HG02852 (cell line): ENCODE results near the gene PRPF4.

ENCODE experiments used
- ATAC-seq: cut with Tn5 transposase; IDR thresholded peaks from one replicate; pipeline ENCODE4 v1.9.1; 2021; ENCODE audit warnings: mild to moderate bottlenecking, moderate library complexity; ENCODE audit not compliant: unreplicated experiment

The PRPF4 gene

DNA sequence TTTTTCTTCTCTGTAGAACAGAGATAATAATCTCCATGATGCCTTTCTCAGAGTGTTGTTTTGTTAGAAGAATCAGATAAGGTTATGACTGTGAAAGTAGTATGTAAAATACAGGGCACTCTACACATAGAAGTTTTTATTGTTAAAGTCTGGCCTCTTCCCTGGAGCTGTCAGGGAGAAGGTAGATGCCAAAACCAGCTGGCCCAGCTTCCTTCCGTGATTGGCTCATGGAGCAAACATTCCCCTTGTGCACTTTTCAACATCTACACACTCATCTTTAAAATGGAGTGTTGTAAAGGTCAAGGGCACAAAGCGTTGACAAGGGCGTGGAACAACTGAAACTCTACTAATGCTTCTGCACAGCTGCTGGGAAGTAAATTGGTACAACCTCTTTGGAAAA lies 35.1 kb downstream of the PRPF4 start:
- ATAC-seq = no peak

DNA sequence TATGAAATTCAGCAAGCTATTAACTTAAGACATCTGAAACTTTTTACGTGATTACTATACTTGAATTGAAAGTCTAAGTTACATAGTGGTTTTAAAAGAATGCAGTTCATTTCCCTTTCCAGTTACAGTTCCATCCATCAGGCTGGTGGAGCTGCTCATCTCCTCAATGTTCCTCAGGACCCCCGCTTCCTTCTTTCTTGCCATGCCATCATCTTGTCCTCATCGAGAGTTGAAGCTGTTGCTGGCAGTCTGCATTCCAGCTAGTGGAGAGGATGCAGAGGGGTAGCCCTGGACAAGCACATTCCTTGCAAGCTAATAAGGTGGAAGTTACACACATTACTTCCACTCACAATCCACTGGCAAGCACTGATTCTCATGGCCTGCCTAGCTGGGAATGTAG lies 36.5 kb downstream of the PRPF4 start:
- no peak for ATAC-seq

DNA sequence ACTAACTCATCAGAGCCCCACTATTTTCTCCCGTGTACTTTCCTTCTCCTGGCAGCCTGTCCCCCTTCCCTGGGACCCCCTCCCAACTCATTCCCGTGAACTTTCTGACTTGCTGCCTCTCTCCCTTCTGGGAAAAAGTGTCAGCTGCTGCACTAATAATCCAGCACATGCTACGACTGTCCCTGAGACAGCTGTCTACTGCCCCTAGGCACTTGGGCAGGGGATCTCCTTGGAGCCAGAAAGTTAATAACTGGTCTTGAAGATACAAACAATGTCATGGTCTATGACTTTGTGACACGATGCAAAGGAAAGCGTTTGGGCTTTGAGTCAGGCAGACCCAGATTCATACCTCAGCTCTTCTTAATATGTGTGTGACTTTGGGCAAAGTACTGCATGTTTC lies 37.8 kb downstream of the PRPF4 start:
- ATAC-seq = no peak

DNA sequence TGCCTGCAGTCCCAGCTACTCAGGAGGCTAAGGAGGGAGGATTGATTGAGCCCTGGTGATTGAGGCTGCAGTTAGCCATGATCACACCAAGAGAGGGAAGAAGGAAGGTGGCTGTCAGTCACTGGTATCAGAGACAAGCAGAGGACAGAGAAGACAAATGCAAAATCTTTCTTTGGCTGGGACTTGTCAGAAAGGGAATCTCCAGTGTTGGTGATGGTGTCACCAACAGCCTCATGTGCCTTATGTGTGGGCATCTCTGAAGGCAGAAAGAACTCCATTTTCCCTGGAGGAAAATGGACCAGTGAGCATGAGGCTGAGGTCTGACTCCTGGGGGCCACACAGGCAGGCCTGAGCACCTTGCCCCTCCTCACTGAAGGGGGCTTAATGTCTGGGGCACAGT lies 39.8 kb downstream of the PRPF4 start:
- no peak for ATAC-seq

DNA sequence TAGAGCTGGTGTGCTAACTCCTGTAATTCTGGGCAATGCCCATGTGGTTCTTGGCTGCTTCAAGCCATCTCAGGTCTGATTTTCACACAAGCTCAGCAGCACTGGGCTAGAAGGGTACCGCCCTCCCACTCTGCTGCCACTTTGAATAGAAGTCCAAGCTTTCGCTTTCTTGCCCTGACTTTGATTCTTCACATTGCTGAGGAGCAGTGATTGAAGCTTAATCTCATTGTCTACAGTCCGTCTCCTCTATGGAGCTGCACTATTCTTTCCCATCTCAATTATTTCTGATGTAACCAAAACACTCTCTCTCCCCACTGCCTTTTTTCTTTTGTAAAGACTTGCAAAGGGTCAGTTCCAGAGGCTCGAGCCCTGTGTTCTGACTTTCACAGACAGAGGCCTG lies 40.6 kb downstream of the PRPF4 start:
- no peak for ATAC-seq

DNA sequence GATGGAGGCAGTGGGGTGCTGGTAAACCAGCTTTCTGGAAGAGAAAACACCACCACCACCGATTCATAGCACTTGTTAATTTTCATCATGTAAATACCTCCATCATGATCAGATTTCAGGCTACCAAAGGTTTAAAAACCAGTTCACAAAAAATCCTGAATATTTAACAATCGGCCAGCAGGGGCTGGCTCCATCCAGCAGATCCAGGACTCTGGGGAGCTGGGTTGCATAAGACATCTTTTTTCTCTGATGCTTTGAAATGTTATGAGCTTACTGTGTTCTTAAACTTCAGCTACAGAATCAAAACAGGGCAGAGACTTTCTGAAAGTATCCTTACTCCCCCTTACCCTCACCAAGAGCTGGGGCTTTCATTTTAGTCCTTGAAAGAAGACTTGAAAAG lies 42.3 kb downstream of the PRPF4 start:
- no peak for ATAC-seq

DNA sequence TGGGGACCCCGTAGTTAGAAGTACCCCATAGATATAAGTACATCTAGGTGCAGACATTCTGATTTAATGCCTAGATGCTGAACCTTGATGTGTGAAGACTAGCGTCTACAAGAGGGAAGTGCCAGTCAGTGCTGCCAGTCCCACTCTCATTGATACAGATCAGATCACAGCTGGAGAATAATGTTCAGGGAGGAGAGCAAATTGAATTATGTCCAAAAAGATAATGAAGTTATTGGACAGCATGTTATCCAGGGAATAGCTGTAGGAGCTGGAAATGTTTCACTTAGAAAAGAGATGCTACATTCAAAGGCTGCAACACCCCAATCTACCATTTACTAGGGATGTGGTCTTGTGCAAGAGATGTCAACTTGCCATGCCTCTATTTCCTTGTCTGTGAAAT lies 43.6 kb downstream of the PRPF4 start:
- no peak for ATAC-seq

DNA sequence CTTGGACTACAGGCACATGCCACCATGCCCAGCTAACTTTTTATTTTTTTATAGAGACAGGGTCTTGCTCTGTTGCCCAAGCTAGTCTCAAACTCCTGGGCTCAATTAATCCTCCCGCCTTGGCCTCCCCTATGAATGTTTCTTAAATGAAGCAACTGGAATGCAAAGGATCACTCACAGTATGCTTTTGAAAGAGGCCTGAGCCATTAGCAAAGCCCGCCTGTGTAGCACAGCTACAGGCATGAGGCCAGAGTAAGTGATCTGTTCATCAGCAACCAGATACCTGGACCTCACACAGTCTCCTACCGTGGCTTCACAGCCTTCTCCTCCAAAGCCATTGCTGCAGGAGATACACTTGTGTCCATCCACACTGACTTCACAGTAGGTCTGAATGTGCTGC lies 44.6 kb downstream of the PRPF4 start:
- ATAC-seq = no peak

DNA sequence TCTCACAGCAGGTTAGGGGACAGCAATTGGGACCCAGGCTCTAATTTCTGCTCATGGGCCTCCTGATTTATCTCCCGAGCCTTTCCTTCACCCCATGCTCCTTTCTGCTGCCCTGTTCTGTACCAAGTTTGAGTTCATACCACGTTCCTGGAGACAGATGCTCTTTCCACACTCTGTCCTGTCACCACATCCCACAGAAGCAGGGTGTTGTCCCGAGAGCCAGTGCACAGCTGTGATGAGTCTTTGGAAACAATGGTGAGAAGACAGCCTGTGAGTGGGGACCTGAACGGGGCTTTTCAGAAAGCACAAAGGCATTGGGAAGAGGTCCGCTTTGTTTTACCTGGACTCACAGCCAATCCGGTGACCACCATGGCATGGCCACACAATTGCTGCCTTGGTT lies 47.2 kb downstream of the PRPF4 start:
- no peak for ATAC-seq

DNA sequence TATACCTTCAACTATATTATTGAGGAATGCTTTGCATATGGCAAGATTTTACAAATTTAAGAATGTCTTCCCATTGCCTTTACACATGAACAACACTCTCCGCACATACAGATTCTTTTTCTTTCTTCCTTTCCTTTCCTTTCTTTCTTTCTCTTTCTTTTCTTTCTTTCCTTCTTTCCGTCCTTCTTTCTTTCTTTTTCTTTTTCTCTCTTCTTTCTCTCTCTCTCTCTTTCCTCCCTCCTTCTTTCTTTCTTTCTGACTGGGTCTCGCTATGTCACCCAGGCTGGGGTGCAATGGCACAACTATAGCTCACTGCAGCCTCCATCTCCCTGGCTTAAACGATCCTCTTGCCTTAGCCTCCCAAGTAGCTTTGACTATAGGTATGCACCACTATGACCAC lies 50.8 kb downstream of the PRPF4 start:
- no peak for ATAC-seq

DNA sequence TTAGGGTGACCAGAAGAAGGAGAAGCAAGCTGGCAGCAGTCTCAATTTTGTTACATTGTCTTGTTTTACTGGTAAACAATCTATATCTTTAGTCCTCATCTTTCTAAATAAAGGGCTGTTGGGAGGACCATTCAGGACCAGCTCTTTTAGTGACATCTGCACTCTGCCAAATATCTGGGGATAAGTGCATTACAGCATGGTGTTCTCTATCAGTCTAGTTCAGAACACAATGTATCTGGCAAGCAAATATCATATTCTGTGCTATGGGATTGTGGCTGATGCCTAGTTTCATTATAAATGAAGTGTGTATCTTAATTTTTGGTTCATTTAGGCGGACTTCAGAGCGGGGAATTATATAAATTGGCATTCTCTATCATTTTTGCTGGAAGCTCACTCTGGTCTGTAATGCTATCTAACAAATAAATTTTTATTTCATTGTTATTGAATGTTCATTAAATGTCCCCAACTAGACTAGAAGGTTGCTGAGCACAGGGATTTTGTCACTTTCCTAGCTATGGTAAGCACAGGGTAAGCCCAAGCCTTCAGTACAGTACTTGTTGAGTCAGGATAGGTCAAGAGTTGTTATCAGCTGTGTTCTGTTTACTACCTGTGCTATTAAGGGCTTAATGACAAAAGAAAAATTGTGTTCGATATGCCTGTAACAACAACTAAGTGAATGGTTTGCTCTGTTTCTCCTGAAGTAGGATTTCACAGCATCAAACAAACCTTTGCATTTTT lies 52.8 kb downstream of the PRPF4 start:
- ATAC-seq = no peak

DNA sequence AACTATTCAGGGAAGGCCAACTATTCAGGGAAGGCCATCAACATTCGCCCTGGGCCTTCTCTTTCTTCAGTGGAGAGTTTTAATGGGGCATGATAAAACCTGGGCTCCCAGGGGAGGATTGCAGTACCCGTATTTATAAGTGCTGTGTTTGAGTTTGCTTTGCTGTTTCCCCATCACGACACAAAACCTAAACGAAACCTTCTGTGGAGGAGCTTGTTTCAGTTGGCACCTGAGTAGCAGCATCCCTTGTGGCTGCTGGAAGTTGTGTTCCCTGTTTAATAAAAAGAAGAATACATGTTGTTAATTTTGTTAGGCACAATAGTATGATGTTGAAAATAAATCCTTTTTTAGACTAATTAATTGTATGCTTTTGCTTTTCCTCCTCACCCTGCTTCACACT lies 56.3 kb downstream of the PRPF4 start:
- ATAC-seq = no peak

DNA sequence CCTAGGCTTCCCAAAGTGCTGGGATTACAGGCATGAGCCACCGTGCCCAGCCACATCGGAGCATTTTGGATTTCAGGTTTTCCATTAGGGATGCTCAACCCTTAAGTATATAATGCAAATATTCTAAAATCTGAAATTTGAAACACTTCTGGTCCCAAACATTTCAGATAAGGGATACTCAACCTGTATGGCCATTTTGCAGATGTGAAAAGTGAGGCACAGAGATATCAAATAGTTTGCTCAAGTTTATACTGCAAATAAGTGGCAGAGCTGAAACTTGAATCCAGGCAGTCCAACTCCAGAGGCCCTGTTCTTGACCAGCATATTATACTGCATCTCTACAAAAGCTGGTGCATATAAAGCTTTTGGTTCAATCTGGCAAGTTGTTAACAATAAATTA lies 62.3 kb downstream of the PRPF4 start:
- ATAC-seq = no peak

DNA sequence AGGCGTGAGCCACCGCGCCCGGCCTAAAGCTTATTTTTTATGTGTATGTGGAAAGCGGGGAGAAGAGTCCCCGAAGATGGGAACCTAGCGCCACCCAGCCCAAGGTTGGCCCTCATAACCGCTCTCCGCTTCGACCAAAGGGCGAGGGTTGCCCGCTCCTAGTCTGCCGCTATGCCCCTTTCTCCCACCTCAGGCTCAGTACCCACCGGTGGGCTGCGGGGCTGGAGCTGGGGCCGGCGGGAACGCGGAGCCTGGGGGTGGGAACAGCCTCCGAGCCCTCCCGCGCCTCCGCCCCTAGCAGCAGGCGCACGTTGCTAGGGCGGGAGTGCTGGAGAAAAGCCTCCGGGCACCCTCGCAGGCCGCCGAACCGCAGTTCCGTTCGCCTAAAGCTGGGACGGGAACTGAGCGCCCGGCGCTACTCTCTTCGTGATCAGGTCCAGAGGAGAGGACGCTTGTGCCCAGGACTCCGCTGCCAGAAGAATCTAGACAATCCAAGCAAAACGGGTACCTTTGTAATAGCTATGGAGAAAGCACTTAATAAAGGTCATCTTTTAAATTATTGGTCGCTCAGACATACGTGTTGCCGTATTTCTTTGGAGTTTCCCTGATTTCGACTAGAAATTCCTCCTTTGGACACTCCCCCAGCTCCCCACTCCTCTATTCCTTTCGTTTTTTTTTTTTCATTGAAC lies 64.7 kb downstream of the PRPF4 start, which contains the start of gene WDR31:
TSS of gene WDR31 (minus strand) at position 265 of the 689 bp plus-strand sequence. CDS start 8,253 bp downstream, outside the sequence.
- ATAC-seq = peak; percentile 98

DNA sequence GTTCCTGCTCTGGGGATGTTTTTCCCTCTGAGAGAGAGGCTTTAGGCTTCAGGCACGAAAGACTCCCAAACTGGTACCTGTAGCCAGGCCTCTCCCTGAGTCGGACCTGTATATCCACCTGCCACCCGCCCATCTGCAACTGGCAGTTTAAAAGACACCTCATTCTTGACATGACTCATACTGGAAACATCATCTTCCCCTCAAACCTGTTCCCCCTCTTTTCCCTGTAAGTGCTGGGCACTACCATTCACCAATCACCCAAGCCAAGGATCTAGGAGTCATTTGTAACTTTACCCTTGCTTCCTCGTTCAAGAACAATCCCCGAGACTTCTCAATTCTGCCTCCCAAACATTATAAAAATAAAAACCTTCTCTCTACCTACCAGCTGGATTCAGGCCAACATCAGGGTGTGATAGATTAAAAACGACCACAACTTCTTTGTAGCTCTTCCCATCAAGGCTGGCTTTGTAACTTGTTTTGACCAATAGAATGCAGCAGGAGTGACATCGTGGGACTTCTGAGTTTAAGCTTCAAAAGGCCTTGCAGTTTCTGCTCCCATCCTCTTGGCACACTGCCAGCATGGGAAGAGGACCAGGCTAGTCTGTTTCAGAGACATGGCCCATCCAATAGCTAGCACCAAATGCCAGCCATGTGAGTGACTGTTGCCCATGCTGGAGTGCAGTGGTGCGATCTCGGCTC lies 66.4 kb downstream of the PRPF4 start:
- no peak for ATAC-seq
